Neural progenitor cell (in vitro differentiated cells): ENCODE results near the gene ATXN7L1. TPM values are rescaled to one million over a fixed set of nuclear protein-coding genes. Genes with fewer than 3 reads are reported as not detected.

ENCODE experiments used
- DNase-seq: peaks from one replicate; pipeline ENCODE4 v3.0.0-alpha.2; 2016; ENCODE audit warnings: low spot score
- H2AFZ ChIP-seq: fragments of 200-600 bp; sonication (generic); replicated peaks from 2 replicates; pipeline ENCODE4 v1.6.1; 2016; ENCODE audit warnings: antibody characterized with exemption
- H3F3A ChIP-seq: fragments of 200-600 bp; sonication (generic); 2 replicates; pipeline ENCODE4 v1.6.1; 2016; ENCODE audit warnings: antibody characterized with exemption, low read depth
- H3K27ac ChIP-seq: fragments of 200-600 bp; sonication (generic); 2 replicates; pipeline ENCODE4 v1.5.1; 2016; ENCODE audit warnings: mild to moderate bottlenecking
- H3K27me3 ChIP-seq: fragments of 200-600 bp; sonication (generic); 2 replicates; pipeline ENCODE4 v1.6.1; 2016; ENCODE audit warnings: mild to moderate bottlenecking, moderate library complexity
- H3K36me3 ChIP-seq: fragments of 200-600 bp; sonication (generic); 2 replicates; pipeline ENCODE4 v1.5.1; 2016
- H3K4me1 ChIP-seq: fragments of 200-600 bp; sonication (generic); 2 replicates; pipeline ENCODE4 v1.6.1; 2016; ENCODE audit warnings: mixed run types
- H3K4me2 ChIP-seq: fragments of 200-600 bp; sonication (generic); 2 replicates; pipeline ENCODE4 v1.6.1; 2016
- H3K4me3 ChIP-seq: fragments of 200-600 bp; sonication (generic); 2 replicates; pipeline ENCODE4 v1.5.1; 2016
- H3K79me2 ChIP-seq: fragments of 200-600 bp; sonication (generic); 2 replicates; pipeline ENCODE4 v1.6.1; 2016; ENCODE audit warnings: low read depth
- H3K9ac ChIP-seq: fragments of 200-600 bp; sonication (generic); 2 replicates; pipeline ENCODE4 v1.6.1; 2016
- H3K9me3 ChIP-seq: fragments of 200-600 bp; sonication (generic); 2 replicates; pipeline ENCODE4 v1.5.1; 2016; ENCODE audit warnings: low read depth
- H4K20me1 ChIP-seq: fragments of 200-600 bp; sonication (generic); 2 replicates; pipeline ENCODE4 v1.6.1; 2016; ENCODE audit warnings: low read depth
- H3K27ac Mint-ChIP-seq: 3 replicates; pipeline ENCODE4 v1.8.0; 2021; ENCODE audit warnings: mixed read lengths
- H3K27me3 Mint-ChIP-seq: 2 replicates; pipeline ENCODE4 v1.8.0; 2022; ENCODE audit warnings: low read depth, mild to moderate bottlenecking, inconsistent platforms, moderate library complexity, mixed read lengths; ENCODE audit not compliant: insufficient read depth
- H3K36me3 Mint-ChIP-seq: 3 replicates; pipeline ENCODE4 v1.8.0; 2021; ENCODE audit warnings: mixed read lengths
- H3K4me1 Mint-ChIP-seq: 3 replicates; pipeline ENCODE4 v1.8.0; 2021; ENCODE audit warnings: mixed read lengths
- H3K4me3 Mint-ChIP-seq: 3 replicates; pipeline ENCODE4 v1.8.0; 2021; ENCODE audit warnings: mild to moderate bottlenecking, moderate library complexity, mixed read lengths
- H3K9me3 Mint-ChIP-seq: 3 replicates; pipeline ENCODE4 v1.8.0; 2020; ENCODE audit warnings: mixed read lengths
- EZH2 ChIP-seq: fragments of 200-600 bp; sonication (generic); IDR thresholded peaks from 2 replicates; pipeline ENCODE4 v1.6.1; 2017; ENCODE audit warnings: antibody characterized with exemption, mild to moderate bottlenecking, moderate library complexity
- EZH2phosphoT487 ChIP-seq: fragments of 200-600 bp; sonication (generic); IDR thresholded peaks from 2 replicates; pipeline ENCODE4 v1.6.1; 2017; ENCODE audit warnings: antibody characterized with exemption
- total RNA-seq: library from RNA; depleted of rRNA; stranded (reverse); fragments of >200 nt; gene quantifications from 2 replicates; pipeline ENCODE4 v1.2.3, GENCODE V29; 2015; ENCODE audit warnings: low replicate concordance
- TF ChIP-seq, protein P1 (sequence below): fragments of 200-600 bp; sonication (generic); IDR thresholded peaks from 2 replicates; pipeline ENCODE4 v1.5.1; 2017; ENCODE audit warnings: antibody characterized with exemption, mild to moderate bottlenecking

ATXN7L1 gene
- total RNA-seq, 1 donor from 2014 or later = 5.9 TPM

DNA sequence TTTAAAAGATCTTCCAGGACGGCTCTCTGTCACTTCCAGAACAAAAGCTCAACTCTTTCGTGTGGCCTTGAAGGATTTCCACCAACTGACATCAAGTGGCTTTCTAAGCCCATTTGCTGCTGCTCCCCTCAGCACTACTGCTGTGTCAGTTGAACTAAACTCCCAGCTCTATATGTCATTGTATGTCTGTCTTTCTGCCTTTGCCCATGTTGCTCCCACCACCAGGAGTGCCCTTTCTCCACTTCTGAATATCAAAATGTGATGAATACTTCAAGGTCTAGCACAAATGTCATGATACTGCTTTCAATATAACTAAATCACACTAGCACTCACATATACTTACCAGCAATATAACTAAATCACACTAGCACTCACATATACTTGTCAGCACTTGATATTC is 138.3 kb downstream of the ATXN7L1 start:
- Histone ChIP-seq H3K79me2 (no peaks in the 10 kb centered on the region), H3K27ac (no peak overlapping the region), H3K4me1 (no peaks in the 10 kb centered on the region), H2AFZ (no peak overlapping the region), H3K9me3 (no peaks in the 10 kb centered on the region), H4K20me1 (peaks cover 7% of the 10 kb centered on the region), H3K9ac (no peak overlapping the region), H3K4me3 (no peak overlapping the region), H3K4me2 (no peak overlapping the region), H3F3A (no peaks in the 10 kb centered on the region), H3K36me3 (no peaks in the 10 kb centered on the region), H3K27me3 (no peaks in the 10 kb centered on the region)
- Mint-ChIP-seq H3K4me1 (peaks cover 12% of the 10 kb centered on the region), H3K27ac (no peak overlapping the region), H3K9me3 (no peaks in the 10 kb centered on the region), H3K27me3 (peaks cover 3% of the 10 kb centered on the region), H3K4me3 (no peak overlapping the region), H3K36me3 (peaks cover 8% of the 10 kb centered on the region)
- no peak for TF ChIP-seq EZH2
- TF ChIP-seq EZH2phosphoT487 = no peak
- TF ChIP-seq, protein P1, sequence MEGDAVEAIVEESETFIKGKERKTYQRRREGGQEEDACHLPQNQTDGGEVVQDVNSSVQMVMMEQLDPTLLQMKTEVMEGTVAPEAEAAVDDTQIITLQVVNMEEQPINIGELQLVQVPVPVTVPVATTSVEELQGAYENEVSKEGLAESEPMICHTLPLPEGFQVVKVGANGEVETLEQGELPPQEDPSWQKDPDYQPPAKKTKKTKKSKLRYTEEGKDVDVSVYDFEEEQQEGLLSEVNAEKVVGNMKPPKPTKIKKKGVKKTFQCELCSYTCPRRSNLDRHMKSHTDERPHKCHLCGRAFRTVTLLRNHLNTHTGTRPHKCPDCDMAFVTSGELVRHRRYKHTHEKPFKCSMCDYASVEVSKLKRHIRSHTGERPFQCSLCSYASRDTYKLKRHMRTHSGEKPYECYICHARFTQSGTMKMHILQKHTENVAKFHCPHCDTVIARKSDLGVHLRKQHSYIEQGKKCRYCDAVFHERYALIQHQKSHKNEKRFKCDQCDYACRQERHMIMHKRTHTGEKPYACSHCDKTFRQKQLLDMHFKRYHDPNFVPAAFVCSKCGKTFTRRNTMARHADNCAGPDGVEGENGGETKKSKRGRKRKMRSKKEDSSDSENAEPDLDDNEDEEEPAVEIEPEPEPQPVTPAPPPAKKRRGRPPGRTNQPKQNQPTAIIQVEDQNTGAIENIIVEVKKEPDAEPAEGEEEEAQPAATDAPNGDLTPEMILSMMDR = no peak
- no peak for DNase-seq

DNA sequence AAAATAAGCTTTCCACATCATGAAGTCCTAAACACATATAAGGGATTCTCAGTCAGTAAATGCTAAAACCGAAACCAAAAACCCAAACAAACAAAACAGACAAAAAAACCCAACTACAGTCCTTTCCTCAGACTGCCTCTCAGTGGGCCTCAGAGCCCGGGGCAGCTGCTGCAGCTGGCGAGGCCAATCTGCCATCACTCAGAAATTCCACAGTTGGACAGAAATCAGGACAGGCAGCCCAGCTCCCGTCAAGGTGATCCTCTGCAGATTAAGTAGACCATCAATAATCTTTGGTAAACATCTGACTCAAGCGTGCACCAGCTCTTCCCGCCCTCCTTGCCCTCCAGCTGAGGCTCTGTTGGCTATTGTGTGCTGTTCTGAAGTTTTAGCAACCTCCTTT is 142.2 kb downstream of the ATXN7L1 start:
- no peak for DNase-seq
- H3K9ac ChIP-seq = no peak overlapping the region
- TF ChIP-seq, protein P1 = no peak
- TF ChIP-seq EZH2 (no peak), EZH2phosphoT487 (no peak)
- no peak overlapping the region for H3K27ac Mint-ChIP-seq
- H3K79me2 ChIP-seq = no peaks in the 10 kb centered on the region
- no peaks in the 10 kb centered on the region for H3K27me3 Mint-ChIP-seq
- H3K4me3 ChIP-seq = no peak overlapping the region
- H4K20me1 ChIP-seq = no peaks in the 10 kb centered on the region
- no peaks in the 10 kb centered on the region for H3K27me3 ChIP-seq
- H3K27ac ChIP-seq = no peak overlapping the region
- no peaks in the 10 kb centered on the region for H3K9me3 Mint-ChIP-seq
- no peak overlapping the region for H3K4me3 Mint-ChIP-seq
- H3K36me3 Mint-ChIP-seq = peaks cover 5% of the 10 kb centered on the region
- no peaks in the 10 kb centered on the region for H3F3A ChIP-seq
- no peaks in the 10 kb centered on the region for H3K36me3 ChIP-seq
- H3K4me1 ChIP-seq = no peaks in the 10 kb centered on the region
- H3K4me2 ChIP-seq = no peak overlapping the region
- H3K9me3 ChIP-seq = no peaks in the 10 kb centered on the region
- H2AFZ ChIP-seq = no peak overlapping the region
- peaks cover 3% of the 10 kb centered on the region for H3K4me1 Mint-ChIP-seq

DNA sequence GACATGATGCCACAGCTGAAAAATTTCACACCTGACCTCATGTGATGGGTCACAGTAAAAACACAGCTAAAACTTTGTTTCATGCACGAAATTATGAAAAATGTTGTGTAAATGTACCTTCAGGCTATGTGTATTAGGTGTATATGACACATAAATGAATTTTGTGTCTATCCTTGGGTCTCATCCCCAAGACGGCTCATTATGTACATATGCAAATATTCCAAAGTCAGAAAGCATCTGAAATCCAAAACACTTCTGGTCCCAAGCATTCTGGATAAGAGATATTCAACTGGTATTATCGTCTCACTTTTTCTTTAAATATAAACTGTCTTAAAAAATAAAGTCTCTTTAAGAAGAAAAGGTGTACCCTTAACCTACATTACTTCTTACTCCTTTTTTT is 145.4 kb downstream of the ATXN7L1 start:
- Histone ChIP-seq H3K36me3 (no peaks in the 10 kb centered on the region), H3K27me3 (no peaks in the 10 kb centered on the region), H3K9me3 (no peaks in the 10 kb centered on the region), H4K20me1 (no peaks in the 10 kb centered on the region), H3K9ac (no peak overlapping the region), H3F3A (no peaks in the 10 kb centered on the region), H3K4me2 (no peak overlapping the region), H3K79me2 (no peaks in the 10 kb centered on the region), H3K4me3 (no peak overlapping the region), H3K27ac (no peak overlapping the region), H3K4me1 (no peaks in the 10 kb centered on the region), H2AFZ (no peak overlapping the region)
- Mint-ChIP-seq H3K27me3 (no peaks in the 10 kb centered on the region), H3K27ac (no peak overlapping the region), H3K4me1 (peaks cover 3% of the 10 kb centered on the region), H3K36me3 (peaks cover 3% of the 10 kb centered on the region), H3K9me3 (no peaks in the 10 kb centered on the region), H3K4me3 (no peak overlapping the region)
- TF ChIP-seq EZH2 (no peak), EZH2phosphoT487 (no peak)
- TF ChIP-seq, protein P1 = no peak
- no peak for DNase-seq
